Peyer's patch (tissue), 4 donors: ENCODE results near the gene TFF1. TPM values are rescaled to one million over a fixed set of nuclear protein-coding genes. Genes with fewer than 3 reads are reported as not detected.

Experiments
- DNase-seq, 3 donors: peaks; one replicate each; pipeline ENCODE4 v3.0.0-alpha.2; 2017 to 2019
- H3K27ac ChIP-seq, 4 donors: fragments of 200-600 bp; sonication (generic); one replicate each; pipeline ENCODE4 v1.5.1; 2016 to 2019
- H3K27me3 ChIP-seq, 2 donors: fragments of 200-600 bp; sonication (generic); one replicate each; pipeline ENCODE4 v1.5.1; 2019
- H3K36me3 ChIP-seq, 3 donors: fragments of 200-600 bp; sonication (generic); one replicate each; pipeline ENCODE4 v1.5.1; 2016 to 2019
- H3K4me1 ChIP-seq, 4 donors: fragments of 200-600 bp; sonication (generic); one replicate each; pipeline ENCODE4 v1.5.1; 2016 to 2019
- H3K4me3 ChIP-seq, 4 donors: fragments of 200-600 bp; sonication (generic); 1 replicate in 3 of 4; 2 replicates in 1 of 4; pipeline ENCODE4 v1.5.1; 2016 to 2019; ENCODE audit warnings: mild to moderate bottlenecking in 1 of 4
- H3K9me3 ChIP-seq, 4 donors: fragments of 200-600 bp; sonication (generic); one replicate each; pipeline ENCODE4 v1.5.1; 2016 to 2019; ENCODE audit warnings: mild to moderate bottlenecking in 1 of 4
- POLR2A ChIP-seq, 2 donors: fragments of 450-650 bp; IDR thresholded peaks; one replicate each; pipeline ENCODE4 v1.5.1; 2017; ENCODE audit warnings: antibody characterized with exemption in 2 of 2, mild to moderate bottlenecking in 2 of 2, moderate library complexity in 2 of 2
- total RNA-seq, 4 donors: library from RNA; depleted of rRNA; stranded (reverse); fragments of >200 nt; gene quantifications; one replicate each; pipeline ENCODE4 v1.1.0, GENCODE V29; 2016
- TF ChIP-seq, protein P1 (sequence below), 6 experiments: fragments of 450-650 bp in 4 of 6; fragments of 200-600 bp in 2 of 6; sonication (generic) in 1 of 6; IDR thresholded peaks; one replicate each; pipeline ENCODE4 v1.5.1; 2017 to 2019; ENCODE audit warnings: antibody characterized with exemption in 6 of 6, mild to moderate bottlenecking in 3 of 6, moderate library complexity in 1 of 6

Gene TFF1
- total RNA-seq, 4 donors from 2014 or later: 32.4 to 136 (median 103) TPM; not detected in 1

DNA sequence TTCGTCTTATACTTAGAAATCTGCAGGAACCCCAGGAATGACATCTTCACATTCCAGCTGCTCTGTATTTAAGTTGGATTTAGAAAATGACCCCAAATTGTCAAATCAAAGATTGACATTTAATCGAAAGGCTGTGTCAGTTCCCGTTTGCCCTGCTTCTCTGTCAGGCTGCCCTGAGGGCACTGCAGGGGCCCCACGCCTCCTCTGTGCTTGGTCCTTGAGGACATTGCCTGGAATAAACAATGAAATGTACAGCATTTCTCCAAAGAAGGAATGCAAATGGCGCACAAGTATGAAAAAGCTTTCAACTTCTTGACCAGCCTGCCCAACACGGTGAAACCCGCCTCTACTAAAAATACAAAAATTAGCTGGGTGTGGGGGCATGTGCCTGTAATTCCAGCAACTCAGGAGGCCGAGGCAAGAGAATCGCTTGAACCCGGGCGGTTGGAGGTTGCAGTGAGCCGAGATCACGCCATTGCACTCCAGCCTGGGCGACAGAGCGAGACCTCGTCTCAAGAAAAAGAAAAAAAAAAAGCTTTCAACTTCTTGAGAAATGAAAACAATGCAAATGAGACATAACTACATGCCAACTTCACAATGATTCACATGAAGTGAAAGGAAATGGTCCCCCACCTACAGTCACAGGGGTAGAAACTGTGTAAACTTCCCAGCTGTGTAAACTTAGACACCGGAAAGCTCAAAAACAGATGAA is 26.6 kb upstream of the TFF1 start:
- no peaks in the 10 kb centered on the region for H3K27me3 ChIP-seq
- no peak overlapping the region for H3K4me3 ChIP-seq
- no peaks in the 10 kb centered on the region for H3K36me3 ChIP-seq
- peak overlapping the region in 1 of 4 donors; percentile 28 for H3K27ac ChIP-seq
- no peaks in the 10 kb centered on the region for H3K9me3 ChIP-seq
- H3K4me1 ChIP-seq: no peaks in the 10 kb centered on the region
- DNase-seq: no peak
- TF ChIP-seq, protein P1, sequence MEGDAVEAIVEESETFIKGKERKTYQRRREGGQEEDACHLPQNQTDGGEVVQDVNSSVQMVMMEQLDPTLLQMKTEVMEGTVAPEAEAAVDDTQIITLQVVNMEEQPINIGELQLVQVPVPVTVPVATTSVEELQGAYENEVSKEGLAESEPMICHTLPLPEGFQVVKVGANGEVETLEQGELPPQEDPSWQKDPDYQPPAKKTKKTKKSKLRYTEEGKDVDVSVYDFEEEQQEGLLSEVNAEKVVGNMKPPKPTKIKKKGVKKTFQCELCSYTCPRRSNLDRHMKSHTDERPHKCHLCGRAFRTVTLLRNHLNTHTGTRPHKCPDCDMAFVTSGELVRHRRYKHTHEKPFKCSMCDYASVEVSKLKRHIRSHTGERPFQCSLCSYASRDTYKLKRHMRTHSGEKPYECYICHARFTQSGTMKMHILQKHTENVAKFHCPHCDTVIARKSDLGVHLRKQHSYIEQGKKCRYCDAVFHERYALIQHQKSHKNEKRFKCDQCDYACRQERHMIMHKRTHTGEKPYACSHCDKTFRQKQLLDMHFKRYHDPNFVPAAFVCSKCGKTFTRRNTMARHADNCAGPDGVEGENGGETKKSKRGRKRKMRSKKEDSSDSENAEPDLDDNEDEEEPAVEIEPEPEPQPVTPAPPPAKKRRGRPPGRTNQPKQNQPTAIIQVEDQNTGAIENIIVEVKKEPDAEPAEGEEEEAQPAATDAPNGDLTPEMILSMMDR (IDR thresholded peaks at IDR 0.05): no peak
- no peak for TF ChIP-seq POLR2A (IDR thresholded peaks at IDR 0.05)

DNA sequence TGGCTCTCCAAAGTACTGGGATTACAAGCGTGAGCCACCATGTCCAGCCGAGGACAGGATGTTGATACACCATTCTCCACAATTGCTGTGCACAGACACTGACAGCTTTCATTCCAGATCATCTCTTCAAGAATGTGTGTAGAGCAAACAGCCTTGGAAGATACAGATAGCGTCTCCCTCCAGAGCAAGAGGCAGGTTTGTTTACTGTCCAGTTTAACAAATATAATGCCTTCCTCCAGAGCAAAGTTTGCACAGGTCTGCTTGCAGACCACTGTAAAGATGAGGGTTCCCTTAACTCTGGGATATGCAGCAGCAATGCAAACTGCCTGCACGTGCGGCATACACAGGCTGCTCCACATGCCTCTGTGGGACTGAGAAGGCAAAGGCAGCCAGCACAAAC is 25.0 kb upstream of the TFF1 start:
- no peaks in the 10 kb centered on the region for H3K27me3 ChIP-seq
- no peaks in the 10 kb centered on the region for H3K9me3 ChIP-seq
- H3K27ac ChIP-seq: no peak overlapping the region
- TF ChIP-seq, protein P1 (IDR thresholded peaks at IDR 0.05): no peak
- no peak for TF ChIP-seq POLR2A (IDR thresholded peaks at IDR 0.05)
- H3K36me3 ChIP-seq: no peaks in the 10 kb centered on the region
- DNase-seq: no peak
- H3K4me1 ChIP-seq: peaks cover 0 to 2% (median 0%) of the 10 kb centered on the region in 4 donors
- no peak overlapping the region for H3K4me3 ChIP-seq

DNA sequence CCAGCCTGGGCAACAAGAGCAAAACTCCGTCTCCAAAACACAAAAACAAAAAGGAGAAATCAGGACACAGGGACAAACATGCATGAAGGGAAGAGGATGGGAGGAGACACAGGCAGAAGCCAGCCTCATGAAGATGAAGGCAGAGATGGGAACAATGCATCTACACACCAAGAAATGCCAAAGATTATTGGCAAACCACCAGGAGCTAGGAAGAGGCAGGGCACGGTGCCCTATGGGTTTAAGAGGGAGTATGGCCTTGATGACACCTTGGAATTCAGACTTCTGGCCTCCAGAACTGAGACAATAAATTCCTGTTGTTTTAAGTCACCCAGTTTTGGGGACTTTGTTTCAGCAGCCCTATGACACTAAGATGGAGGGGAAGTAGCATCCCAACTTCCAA is 24.4 kb upstream of the TFF1 start:
- DNase-seq: no peak
- Histone ChIP-seq H3K36me3 (no peaks in the 10 kb centered on the region), H3K27ac (no peak overlapping the region)

DNA sequence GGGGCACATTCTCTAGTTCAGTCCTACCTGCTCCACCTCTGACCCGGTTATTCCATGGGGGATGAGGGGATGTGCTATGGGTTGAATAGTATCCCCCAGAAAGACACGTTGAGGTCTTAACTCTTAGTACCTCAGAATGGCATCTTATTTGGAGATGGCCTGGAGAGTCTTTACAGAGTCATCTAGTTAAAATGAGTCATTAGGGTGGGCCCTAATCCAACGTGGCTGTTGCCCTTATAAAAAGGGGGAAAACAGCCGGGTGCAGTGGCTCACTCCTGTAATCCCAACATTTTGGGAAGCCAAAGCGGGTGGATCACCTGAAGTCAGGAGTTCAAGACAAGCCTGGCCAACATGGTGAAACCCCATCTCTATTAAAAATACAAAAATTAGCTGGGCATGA is 23.9 kb upstream of the TFF1 start:
- no peak for DNase-seq
- Histone ChIP-seq H3K9me3 (no peaks in the 10 kb centered on the region), H3K4me1 (peaks cover 0 to 13% (median 0%) of the 10 kb centered on the region in 4 donors), H3K27ac (no peak overlapping the region), H3K27me3 (no peaks in the 10 kb centered on the region), H3K36me3 (no peaks in the 10 kb centered on the region), H3K4me3 (no peak overlapping the region)
- no peak for TF ChIP-seq POLR2A (IDR thresholded peaks at IDR 0.05)
- TF ChIP-seq, protein P1 (IDR thresholded peaks at IDR 0.05): no peak

More for the DNA sequence above, 24.4 kb upstream of the TFF1 start:
- no peak overlapping the region for H3K4me3 ChIP-seq
- H3K9me3 ChIP-seq: no peaks in the 10 kb centered on the region
- peaks cover 0 to 8% (median 0%) of the 10 kb centered on the region in 4 donors for H3K4me1 ChIP-seq
- H3K27me3 ChIP-seq: no peaks in the 10 kb centered on the region
- TF ChIP-seq, protein P1 (IDR thresholded peaks at IDR 0.05): no peak
- no peak for TF ChIP-seq POLR2A (IDR thresholded peaks at IDR 0.05)

DNA sequence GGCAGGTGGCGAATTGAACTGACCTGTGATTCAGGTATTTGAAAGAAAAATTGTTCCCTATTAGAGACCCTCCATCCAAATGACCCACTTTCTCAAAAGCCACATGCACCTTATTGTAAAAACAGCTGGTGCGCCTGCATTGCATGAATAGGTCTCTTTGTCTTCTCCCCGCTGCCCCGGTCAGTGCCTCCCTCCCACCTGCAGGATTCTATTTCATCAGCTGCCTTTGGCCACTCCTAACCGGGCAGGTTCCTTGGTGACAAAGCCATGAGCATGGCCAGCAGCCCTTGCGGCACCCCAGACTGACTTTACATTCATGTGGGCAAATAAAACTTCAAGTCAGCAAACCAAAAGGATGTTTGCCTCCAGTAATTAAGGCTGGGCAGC is 23.1 kb upstream of the TFF1 start:
- H3K27me3 ChIP-seq: no peaks in the 10 kb centered on the region
- H3K4me3 ChIP-seq: peak overlapping the region in 2 of 4 donors; percentile 11 to 21
- H3K27ac ChIP-seq: peak overlapping the region in 2 of 4 donors; percentile 28 to 51
- no peak for TF ChIP-seq POLR2A (IDR thresholded peaks at IDR 0.05)
- TF ChIP-seq, protein P1 (IDR thresholded peaks at IDR 0.05): no peak
- H3K4me1 ChIP-seq: peaks cover 0 to 16% (median 2%) of the 10 kb centered on the region in 4 donors
- peak in 1 of 3 donors; percentile 53 for DNase-seq
- no peaks in the 10 kb centered on the region for H3K36me3 ChIP-seq
- H3K9me3 ChIP-seq: no peaks in the 10 kb centered on the region
